ENCODE data around the gene RAET1L.
"Not testable (repeated sequence)": the region's sequence is repeated elsewhere in the genome, so short reads cannot be mapped to it uniquely, and the experiment has no call there.

The RAET1L gene

GRCh38 chr6:150001295-150002008 lies 23.9 kb downstream of the RAET1L start:
- H3K4me3 ChIP-seq (ENCODE audit: low read length), result no peak overlapping the region
- no peak overlapping the region for H3K9ac ChIP-seq (ENCODE audit: low read length)
- peaks cover 53% of the 10 kb centered on the region for H3K27me3 ChIP-seq (ENCODE audit: control insufficient read depth, insufficient read depth, low read length)
- H3K4me1 ChIP-seq (ENCODE audit: control insufficient read depth, low read depth, low read length), result peaks cover 3% of the 10 kb centered on the region
- H3K9me3 ChIP-seq (ENCODE audit: control insufficient read depth, low read depth, low read length), result no peaks in the 10 kb centered on the region
- no peak overlapping the region for H3K27ac ChIP-seq (ENCODE audit: low read length)
- H3K36me3 ChIP-seq (ENCODE audit: control insufficient read depth, low read depth, low read length), result no peaks in the 10 kb centered on the region

GRCh38 chr6:149999636-150000035 lies 25.7 kb downstream of the RAET1L start:
- Histone ChIP-seq H3K36me3 (ENCODE audit: control insufficient read depth, low read depth, low read length) (no peaks in the 10 kb centered on the region), H3K9ac (ENCODE audit: low read length) (no peak overlapping the region), H3K4me1 (ENCODE audit: control insufficient read depth, low read depth, low read length) (peaks cover 3% of the 10 kb centered on the region), H3K27me3 (ENCODE audit: control insufficient read depth, insufficient read depth, low read length) (peaks cover 60% of the 10 kb centered on the region), H3K9me3 (ENCODE audit: control insufficient read depth, low read depth, low read length) (no peaks in the 10 kb centered on the region), H3K4me3 (ENCODE audit: low read length) (no peak overlapping the region), H3K27ac (ENCODE audit: low read length) (no peak overlapping the region)

GRCh38 chr6:149995971-149996370 lies 29.4 kb downstream of the RAET1L start:
- Histone ChIP-seq H3K27me3 (ENCODE audit: control insufficient read depth, insufficient read depth, low read length) (peaks cover 72% of the 10 kb centered on the region), H3K4me1 (ENCODE audit: control insufficient read depth, low read depth, low read length) (no peaks in the 10 kb centered on the region), H3K27ac (ENCODE audit: low read length) (no peak overlapping the region), H3K9me3 (ENCODE audit: control insufficient read depth, low read depth, low read length) (no peaks in the 10 kb centered on the region), H3K9ac (ENCODE audit: low read length) (no peak overlapping the region), H3K4me3 (ENCODE audit: low read length) (no peak overlapping the region), H3K36me3 (ENCODE audit: control insufficient read depth, low read depth, low read length) (no peaks in the 10 kb centered on the region)

DNA sequence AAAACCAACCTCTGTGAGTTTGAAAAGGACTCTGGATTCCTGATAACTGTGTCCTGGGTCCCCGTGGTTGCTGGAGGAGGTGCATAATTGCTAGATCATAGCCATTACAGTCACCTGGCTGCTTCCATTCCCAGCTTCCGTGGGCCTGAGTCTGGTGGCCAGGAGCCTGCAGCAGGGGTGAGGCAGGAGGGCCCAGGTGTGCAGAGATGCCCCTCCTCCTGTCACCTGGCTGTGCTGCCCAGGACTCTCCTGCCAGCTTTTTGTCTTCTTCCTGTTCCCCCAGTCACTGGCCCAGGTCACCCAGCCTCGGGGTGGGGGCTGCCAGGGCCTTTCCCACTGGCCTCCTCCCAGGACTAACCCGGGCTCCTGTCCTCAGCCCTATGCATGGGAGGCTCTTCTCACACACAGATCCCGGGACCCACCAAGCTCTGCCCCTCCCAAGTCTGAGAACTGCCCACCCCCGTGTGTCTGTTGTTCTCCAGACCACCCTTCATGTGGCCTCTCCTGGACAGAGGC lies 30.0 kb downstream of the RAET1L start:
- Histone ChIP-seq H3K9ac (ENCODE audit: low read length) (no peak overlapping the region), H3K9me3 (ENCODE audit: control insufficient read depth, low read depth, low read length) (no peaks in the 10 kb centered on the region), H3K4me3 (ENCODE audit: low read length) (no peak overlapping the region), H3K4me1 (ENCODE audit: control insufficient read depth, low read depth, low read length) (no peaks in the 10 kb centered on the region), H3K27me3 (ENCODE audit: control insufficient read depth, insufficient read depth, low read length) (peaks cover 74% of the 10 kb centered on the region), H3K36me3 (ENCODE audit: control insufficient read depth, low read depth, low read length) (no peaks in the 10 kb centered on the region), H3K27ac (ENCODE audit: low read length) (no peak overlapping the region)

DNA sequence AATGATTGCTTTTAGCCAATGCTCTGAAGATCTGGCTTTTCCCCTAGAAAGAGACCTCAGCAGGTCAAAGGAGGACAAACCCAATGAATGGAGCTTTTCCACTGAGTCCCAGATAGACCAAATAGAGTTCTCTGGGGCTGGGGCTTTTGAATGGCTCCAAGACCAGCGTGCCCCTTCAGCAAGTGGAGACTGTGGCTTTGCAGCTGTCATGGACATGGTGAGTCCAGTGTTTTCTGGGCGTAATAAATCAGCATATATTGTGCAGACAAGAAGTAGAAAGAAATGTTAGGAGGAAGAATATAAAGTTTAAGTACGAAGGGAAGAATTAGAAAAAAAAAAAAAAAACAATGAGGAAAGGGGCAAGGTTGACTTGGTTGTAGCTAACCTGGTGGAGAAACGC lies 33.5 kb downstream of the RAET1L start:
- Histone ChIP-seq H3K27ac (ENCODE audit: low read length) (no peak overlapping the region), H3K9ac (ENCODE audit: low read length) (no peak overlapping the region), H3K36me3 (ENCODE audit: control insufficient read depth, low read depth, low read length) (no peaks in the 10 kb centered on the region), H3K4me3 (ENCODE audit: low read length) (no peak overlapping the region), H3K4me1 (ENCODE audit: control insufficient read depth, low read depth, low read length) (no peaks in the 10 kb centered on the region), H3K9me3 (ENCODE audit: control insufficient read depth, low read depth, low read length) (no peaks in the 10 kb centered on the region), H3K27me3 (ENCODE audit: control insufficient read depth, insufficient read depth, low read length) (peaks cover 100% of the 10 kb centered on the region)

DNA sequence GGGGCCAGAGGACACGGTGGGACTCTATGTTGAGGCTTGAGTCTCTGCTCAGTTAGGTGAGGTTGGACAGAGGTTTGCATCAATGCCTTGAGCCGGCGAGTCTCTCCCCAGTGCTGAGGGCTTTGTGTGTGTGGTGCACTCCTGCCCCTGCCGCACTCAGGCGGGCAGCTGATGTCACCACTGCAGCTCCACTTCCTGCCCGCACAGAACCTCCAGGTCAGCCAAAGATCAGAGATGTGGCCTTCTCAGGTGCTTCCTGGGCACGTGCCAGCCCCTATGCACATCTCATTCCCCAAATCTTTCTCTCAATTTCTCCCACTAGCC lies 33.9 kb downstream of the RAET1L start:
- H3K4me1 ChIP-seq (ENCODE audit: control insufficient read depth, low read depth, low read length); H3K27ac ChIP-seq (ENCODE audit: low read length); H3K36me3 ChIP-seq (ENCODE audit: control insufficient read depth, low read depth, low read length); H3K4me3 ChIP-seq (ENCODE audit: low read length); H3K9ac ChIP-seq (ENCODE audit: low read length); H3K9me3 ChIP-seq (ENCODE audit: control insufficient read depth, low read depth, low read length): not testable (repeated sequence)
- H3K27me3 ChIP-seq (ENCODE audit: control insufficient read depth, insufficient read depth, low read length), result peaks cover 100% of the 10 kb centered on the region

GRCh38 chr6:149990661-149991471 lies 34.5 kb downstream of the RAET1L start:
- Histone ChIP-seq H3K4me3 (ENCODE audit: low read length) (peak overlapping the region; percentile 34), H3K4me1 (ENCODE audit: control insufficient read depth, low read depth, low read length) (no peaks in the 10 kb centered on the region), H3K36me3 (ENCODE audit: control insufficient read depth, low read depth, low read length) (no peaks in the 10 kb centered on the region), H3K9ac (ENCODE audit: low read length) (no peak overlapping the region), H3K9me3 (ENCODE audit: control insufficient read depth, low read depth, low read length) (no peaks in the 10 kb centered on the region), H3K27ac (ENCODE audit: low read length) (no peak overlapping the region), H3K27me3 (ENCODE audit: control insufficient read depth, insufficient read depth, low read length) (peaks cover 100% of the 10 kb centered on the region)

GRCh38 chr6:149990212-149990660 lies 35.1 kb downstream of the RAET1L start:
- peak overlapping the region; percentile 34 for H3K4me3 ChIP-seq (ENCODE audit: low read length)
- H3K9ac ChIP-seq (ENCODE audit: low read length), result no peak overlapping the region
- H3K36me3 ChIP-seq (ENCODE audit: control insufficient read depth, low read depth, low read length), result no peaks in the 10 kb centered on the region
- peaks cover 100% of the 10 kb centered on the region for H3K27me3 ChIP-seq (ENCODE audit: control insufficient read depth, insufficient read depth, low read length)
- no peaks in the 10 kb centered on the region for H3K9me3 ChIP-seq (ENCODE audit: control insufficient read depth, low read depth, low read length)
- no peaks in the 10 kb centered on the region for H3K4me1 ChIP-seq (ENCODE audit: control insufficient read depth, low read depth, low read length)
- H3K27ac ChIP-seq (ENCODE audit: low read length), result no peak overlapping the region

DNA sequence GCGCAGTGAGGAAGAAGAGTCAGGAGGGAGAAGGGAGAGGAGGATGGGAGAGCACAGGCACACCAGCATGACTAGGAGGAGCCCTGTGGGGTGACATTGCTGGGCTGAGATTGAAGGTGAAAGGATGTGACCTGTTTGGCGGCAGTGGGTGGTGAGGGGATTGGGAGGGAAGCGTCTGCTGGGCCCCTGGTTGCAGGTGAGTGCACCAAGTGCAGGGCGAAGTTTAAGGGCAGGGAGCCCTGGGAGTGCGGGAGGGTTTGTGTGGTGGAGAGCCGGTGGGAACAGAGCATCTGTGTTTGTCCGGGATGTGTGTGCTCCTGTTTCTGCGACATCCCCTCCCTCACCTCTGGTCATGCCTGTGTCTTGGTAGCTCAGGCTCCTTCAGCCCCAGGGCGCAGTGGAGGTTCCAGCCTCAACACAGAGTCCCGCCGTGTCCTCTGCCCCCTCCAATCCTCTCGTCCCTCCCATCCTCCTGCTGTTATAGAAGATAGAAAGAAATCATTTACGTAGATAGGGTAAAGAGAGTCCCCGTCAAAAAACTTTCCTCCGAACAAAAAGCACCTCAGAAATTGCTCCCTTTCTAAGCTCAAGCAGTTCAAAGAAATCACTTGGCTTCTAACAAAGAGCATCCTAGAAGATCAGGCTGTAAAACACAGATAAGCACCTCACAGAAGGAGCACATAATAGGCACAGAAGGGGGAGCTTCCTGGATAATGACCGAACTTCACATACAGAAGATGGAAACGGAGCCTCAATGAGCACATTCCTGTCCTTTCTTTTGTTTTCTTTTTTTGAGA lies 36.6 kb downstream of the RAET1L start:
- Histone ChIP-seq H3K9me3 (ENCODE audit: control insufficient read depth, low read depth, low read length) (no peaks in the 10 kb centered on the region), H3K4me3 (ENCODE audit: low read length) (no peak overlapping the region), H3K36me3 (ENCODE audit: control insufficient read depth, low read depth, low read length) (no peaks in the 10 kb centered on the region), H3K9ac (ENCODE audit: low read length) (no peak overlapping the region), H3K27ac (ENCODE audit: low read length) (no peak overlapping the region), H3K4me1 (ENCODE audit: control insufficient read depth, low read depth, low read length) (no peaks in the 10 kb centered on the region), H3K27me3 (ENCODE audit: control insufficient read depth, insufficient read depth, low read length) (peaks cover 100% of the 10 kb centered on the region)

DNA sequence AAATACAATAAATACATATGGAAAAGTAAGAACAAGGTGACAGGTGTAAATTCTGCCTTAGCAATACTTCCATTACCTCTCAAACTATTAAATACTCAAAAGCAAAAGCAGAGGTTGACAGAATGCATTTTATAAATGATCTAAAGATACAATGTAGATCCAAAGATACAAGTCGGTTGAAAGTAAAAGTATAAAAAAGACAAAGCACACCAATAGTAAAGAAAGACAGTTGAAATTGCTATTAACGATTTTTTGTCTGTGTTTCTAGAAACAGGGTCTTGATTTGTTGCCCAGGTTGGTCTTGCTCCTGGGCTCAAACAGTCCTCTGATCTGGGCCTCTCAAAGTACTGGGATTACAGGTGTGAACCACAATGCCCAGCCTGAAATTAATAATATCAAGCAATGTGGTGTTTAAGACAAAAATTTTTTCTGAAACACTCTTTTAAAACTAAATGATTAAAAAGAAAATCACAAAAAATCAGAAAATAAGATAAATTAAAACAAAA lies 37.7 kb downstream of the RAET1L start:
- Histone ChIP-seq H3K4me1 (ENCODE audit: control insufficient read depth, low read depth, low read length) (no peaks in the 10 kb centered on the region), H3K27ac (ENCODE audit: low read length) (no peak overlapping the region), H3K4me3 (ENCODE audit: low read length) (no peak overlapping the region), H3K9ac (ENCODE audit: low read length) (no peak overlapping the region), H3K36me3 (ENCODE audit: control insufficient read depth, low read depth, low read length) (no peaks in the 10 kb centered on the region), H3K9me3 (ENCODE audit: control insufficient read depth, low read depth, low read length) (no peaks in the 10 kb centered on the region), H3K27me3 (ENCODE audit: control insufficient read depth, insufficient read depth, low read length) (peaks cover 100% of the 10 kb centered on the region)

GRCh38 chr6:149985481-149985937 lies 39.8 kb downstream of the RAET1L start:
- Histone ChIP-seq H3K4me3 (ENCODE audit: low read length) (no peak overlapping the region), H3K27me3 (ENCODE audit: control insufficient read depth, insufficient read depth, low read length) (peaks cover 99% of the 10 kb centered on the region)

More at GRCh38 chr6:149985481-149985937, 39.8 kb downstream of the RAET1L start:
- Histone ChIP-seq H3K9me3 (ENCODE audit: control insufficient read depth, low read depth, low read length) (no peaks in the 10 kb centered on the region), H3K36me3 (ENCODE audit: control insufficient read depth, low read depth, low read length) (no peaks in the 10 kb centered on the region), H3K4me1 (ENCODE audit: control insufficient read depth, low read depth, low read length) (no peaks in the 10 kb centered on the region), H3K27ac (ENCODE audit: low read length) (no peak overlapping the region), H3K9ac (ENCODE audit: low read length) (no peak overlapping the region)

All from iPS-18a (cell line).